ENCODE results near the gene TMCC2. TPM values are rescaled to one million over a fixed set of nuclear protein-coding genes. Genes with fewer than 3 reads are reported as not detected.

Gene TMCC2
- total and polyA plus RNA-seq, 2 experiments from 2014 or later, result 2.6 to 9.9 TPM

- H3K4me1 ChIP-seq (ENCODE audit: insufficient read depth), result no peaks in the 10 kb centered on the region
- 0 out of 2 replicates have a peak, but pooled peaks cover 3% of the 10 kb centered on the region for H3F3A ChIP-seq (replicated peaks; ENCODE audit: low read depth)
- no peak overlapping the region for H3K4me3 ChIP-seq
- Mint-ChIP-seq H3K4me1 (peaks cover 2% of the 10 kb centered on the region; the same call in 1 of the 3 replicates), H3K9me3 (no peaks in the 10 kb centered on the region), H3K27me3 (ENCODE audit: insufficient read depth, low read depth, poor library complexity) (no peaks in the 10 kb centered on the region), H3K27ac (no peak overlapping the region), H3K36me3 (ENCODE audit: low read depth) (peaks cover 3% of the 10 kb centered on the region; the same call in 1 of the 3 replicates), H3K4me3 (no peak overlapping the region)
- TF ChIP-seq POLR2AphosphoS5 (IDR thresholded peaks at IDR 0.05; ENCODE audit: low read depth), result no peak
- TF ChIP-seq CREB1 (CRISPR knock-in tag; IDR thresholded peaks at IDR 0.05; ENCODE audit: low read depth), result no peak
- TF ChIP-seq ZNF462 (CRISPR knock-in tag; IDR thresholded peaks at IDR 0.05), result no peak
- H3K9me2 ChIP-seq (ENCODE audit: insufficient read depth), result no peaks in the 10 kb centered on the region
- H3K27ac ChIP-seq (ENCODE audit: low read depth), result no peak overlapping the region
- H2AFZ ChIP-seq, result no peak overlapping the region
- no peak for ATAC-seq
- no peaks in the 10 kb centered on the region for H3K79me2 ChIP-seq (replicated peaks; ENCODE audit: insufficient read depth)
- H3K27me3 ChIP-seq (ENCODE audit: insufficient read depth), result no peaks in the 10 kb centered on the region
- no peaks in the 10 kb centered on the region for H3K36me3 ChIP-seq (ENCODE audit: insufficient read depth)
- no peak overlapping the region for H3K4me2 ChIP-seq
- no peak for DNase-seq (ENCODE audit: low spot score)
- peaks cover 4% of the 10 kb centered on the region for H4K20me1 ChIP-seq (replicated peaks; ENCODE audit: insufficient read depth)
Observed at GRCh38 chr1:205240118-205240517, 12.4 kb downstream of the TMCC2 start.

- H3K79me2 ChIP-seq (replicated peaks; ENCODE audit: insufficient read depth), result no peaks in the 10 kb centered on the region
- H2AFZ ChIP-seq, result no peak overlapping the region
- H3F3A ChIP-seq (replicated peaks; ENCODE audit: low read depth), result 0 out of 2 replicates have a peak, but pooled peaks cover 3% of the 10 kb centered on the region
- no peaks in the 10 kb centered on the region for H3K36me3 ChIP-seq (ENCODE audit: insufficient read depth)
- H3K27ac ChIP-seq (ENCODE audit: low read depth), result no peak overlapping the region
- Mint-ChIP-seq H3K36me3 (ENCODE audit: low read depth) (peaks cover 3% of the 10 kb centered on the region; the same call in 1 of the 3 replicates), H3K27me3 (ENCODE audit: insufficient read depth, low read depth, poor library complexity) (no peaks in the 10 kb centered on the region), H3K27ac (no peak overlapping the region), H3K9me3 (no peaks in the 10 kb centered on the region), H3K4me1 (peaks cover 2% of the 10 kb centered on the region; the same call in 1 of the 3 replicates), H3K4me3 (no peak overlapping the region)
- H4K20me1 ChIP-seq (replicated peaks; ENCODE audit: insufficient read depth), result peaks cover 4% of the 10 kb centered on the region
- no peaks in the 10 kb centered on the region for H3K27me3 ChIP-seq (ENCODE audit: insufficient read depth)
- H3K4me3 ChIP-seq, result no peak overlapping the region
- DNase-seq (ENCODE audit: low spot score) (no peak), ATAC-seq (no peak)
- H3K9me2 ChIP-seq (ENCODE audit: insufficient read depth), result no peaks in the 10 kb centered on the region
- no peak overlapping the region for H3K4me2 ChIP-seq
- H3K4me1 ChIP-seq (ENCODE audit: insufficient read depth), result no peaks in the 10 kb centered on the region
- TF ChIP-seq EZH2phosphoT487 (IDR thresholded peaks at IDR 0.05; ENCODE audit: unreplicated experiment) (no peak), ZNF462 (CRISPR knock-in tag; IDR thresholded peaks at IDR 0.05) (no peak)
Observed at GRCh38 chr1:205240569-205240968, 12.8 kb downstream of the TMCC2 start.

Measured in GM23338 (cell line).